HG03097 (cell line): ENCODE results near the gene CLASRP.

Source experiments
- ATAC-seq: cut with Tn5 transposase; IDR thresholded peaks from one replicate; pipeline ENCODE4 v1.9.1; 2021; ENCODE audit not compliant: unreplicated experiment, low FRiP score

CLASRP gene

DNA sequence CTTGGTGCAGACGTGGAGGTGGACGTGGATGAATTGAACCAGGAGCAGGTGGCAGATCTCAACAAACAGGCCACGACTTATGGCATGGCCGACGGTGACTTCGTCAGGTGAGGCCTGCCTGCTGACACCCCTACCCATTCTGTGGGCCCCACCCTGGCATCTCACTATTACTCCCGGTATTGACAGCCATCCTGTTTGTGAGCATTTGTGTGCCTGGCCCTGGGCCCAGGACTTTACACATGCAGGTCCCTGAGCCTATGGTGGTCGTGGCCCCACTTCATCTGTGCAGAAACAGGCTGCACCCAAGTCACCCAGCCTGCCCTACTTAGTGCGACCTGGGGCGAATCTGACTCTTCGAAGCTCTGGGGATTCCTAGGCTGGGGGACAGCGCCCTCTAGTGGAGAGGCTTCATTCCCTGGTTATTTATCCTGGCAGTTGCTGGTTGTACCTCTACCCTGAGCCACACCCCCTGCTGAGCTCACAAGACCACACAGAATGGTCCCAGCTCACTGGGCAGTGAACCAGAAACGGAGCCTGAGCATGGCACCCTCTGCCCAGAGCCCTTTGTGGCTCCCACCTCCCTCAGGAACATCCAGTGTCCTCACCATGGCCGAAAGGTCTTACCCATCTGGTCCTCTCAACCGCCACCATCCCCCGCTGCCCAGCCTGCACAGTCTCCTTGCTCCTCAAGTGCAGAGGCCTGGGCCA is 20.6 kb downstream of the CLASRP start:
- ATAC-seq, result no peak

DNA sequence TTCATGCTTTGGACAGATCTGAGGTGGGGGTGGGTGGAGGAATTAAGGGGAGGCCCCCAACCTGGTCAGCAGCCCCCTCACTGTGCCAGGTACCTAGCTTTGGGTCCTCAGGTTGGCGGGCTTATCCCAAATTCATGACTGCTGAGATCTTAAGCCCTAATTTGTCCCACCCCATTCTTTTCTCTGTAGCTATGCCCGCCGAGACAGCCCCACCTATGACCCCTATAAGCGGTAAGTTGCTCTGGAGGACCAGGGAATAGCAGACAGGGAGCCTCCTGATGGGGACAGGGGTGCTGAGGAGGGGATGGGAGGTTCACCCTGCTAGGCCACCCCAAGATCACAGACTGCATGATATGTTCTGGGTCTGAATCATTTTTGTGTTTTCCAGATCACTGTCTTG is 23.1 kb downstream of the CLASRP start:
- no peak for ATAC-seq

DNA sequence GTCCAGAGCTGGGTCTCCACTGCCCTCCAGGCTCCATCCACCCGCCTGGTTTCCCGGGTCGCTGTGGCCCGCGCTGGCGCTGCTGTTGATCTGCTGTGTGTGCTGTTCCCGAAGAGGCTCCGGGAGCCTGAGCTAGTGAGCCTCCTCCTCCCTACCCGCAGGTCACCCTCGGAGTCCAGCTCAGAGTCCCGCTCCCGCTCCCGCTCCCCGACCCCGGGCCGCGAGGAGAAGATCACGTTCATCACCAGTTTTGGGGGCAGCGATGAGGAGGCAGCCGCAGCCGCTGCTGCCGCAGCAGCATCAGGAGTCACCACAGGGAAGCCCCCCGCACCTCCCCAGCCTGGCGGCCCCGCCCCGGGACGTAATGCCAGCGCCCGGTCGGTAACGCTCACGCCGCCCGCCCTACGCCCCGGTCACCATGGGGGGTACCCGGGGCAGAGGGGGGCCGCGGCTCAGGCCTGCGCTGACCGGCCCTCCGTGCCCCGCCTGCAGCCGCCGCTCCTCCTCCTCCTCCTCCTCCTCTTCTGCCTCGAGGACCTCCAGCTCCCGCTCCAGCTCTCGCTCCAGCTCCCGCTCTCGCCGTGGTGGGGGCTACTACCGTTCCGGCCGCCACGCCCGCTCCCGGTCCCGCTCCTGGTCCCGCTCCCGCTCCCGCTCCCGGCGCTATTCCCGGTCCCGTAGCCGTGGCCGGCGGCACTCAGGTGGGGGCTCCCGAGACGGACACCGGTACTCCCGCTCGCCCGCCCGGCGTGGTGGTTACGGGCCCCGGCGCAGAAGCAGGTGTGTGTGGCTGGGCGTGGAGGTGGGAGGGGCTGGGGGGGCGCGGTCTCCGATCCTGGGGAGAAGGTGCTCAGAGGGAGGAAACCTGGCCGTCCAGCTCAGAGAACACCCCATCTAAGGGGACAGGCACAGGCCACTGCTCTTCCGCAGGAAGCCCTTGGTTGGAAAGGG is 25.3 kb downstream of the CLASRP start:
- no peak for ATAC-seq

DNA sequence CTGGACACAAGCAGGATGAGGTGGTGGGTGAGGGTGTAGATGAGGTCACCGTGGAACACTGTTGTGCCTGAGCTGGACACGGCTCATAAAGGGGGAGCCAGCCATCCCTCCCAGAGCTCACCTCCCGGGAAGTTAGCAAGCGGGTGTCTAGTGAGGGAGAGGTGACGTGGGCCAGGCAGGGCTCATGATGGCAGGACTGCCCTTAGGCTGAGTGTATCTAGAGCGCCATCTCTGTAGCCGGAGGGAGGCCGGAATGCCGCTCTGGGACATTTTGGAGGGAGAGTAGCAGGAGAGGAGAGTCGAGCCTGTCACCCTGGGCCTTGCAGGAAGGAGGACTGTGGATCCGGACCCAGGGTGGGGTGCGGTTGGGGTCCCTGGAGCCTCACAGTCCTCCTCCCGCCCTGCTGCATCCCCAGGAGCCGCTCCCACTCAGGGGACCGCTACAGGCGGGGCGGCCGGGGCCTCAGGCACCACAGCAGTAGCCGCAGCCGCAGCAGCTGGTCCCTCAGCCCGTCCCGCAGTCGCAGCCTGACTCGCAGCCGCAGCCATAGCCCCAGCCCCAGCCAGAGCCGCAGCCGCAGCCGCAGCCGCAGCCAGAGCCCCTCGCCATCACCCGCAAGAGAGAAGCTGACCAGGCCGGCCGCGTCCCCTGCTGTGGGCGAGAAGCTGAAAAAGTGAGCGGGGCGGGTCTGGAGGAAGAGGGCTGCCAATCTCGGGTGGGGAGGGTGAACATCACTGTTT is 28.2 kb downstream of the CLASRP start:
- no peak for ATAC-seq

DNA sequence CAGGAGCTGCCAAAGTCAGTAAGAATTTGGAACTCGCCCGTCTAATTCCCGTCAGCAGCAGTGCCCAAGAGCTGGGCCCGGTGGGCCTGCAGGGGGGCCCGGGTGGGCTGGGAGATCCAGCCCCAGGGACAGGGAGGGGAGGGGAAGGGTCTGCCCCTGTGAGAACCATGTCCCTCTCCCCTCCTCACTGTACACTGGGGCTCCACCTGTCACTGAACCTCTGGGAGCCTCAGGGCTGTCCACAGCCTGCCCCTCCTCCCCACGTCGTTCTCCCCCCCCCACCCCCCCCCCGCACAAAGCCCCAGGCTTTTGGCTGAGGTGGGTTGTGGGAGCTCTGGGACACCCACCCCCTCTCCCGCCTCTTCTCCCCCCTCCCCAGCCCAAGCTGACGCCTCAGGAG is 29.2 kb downstream of the CLASRP start:
- ATAC-seq, result no peak

DNA sequence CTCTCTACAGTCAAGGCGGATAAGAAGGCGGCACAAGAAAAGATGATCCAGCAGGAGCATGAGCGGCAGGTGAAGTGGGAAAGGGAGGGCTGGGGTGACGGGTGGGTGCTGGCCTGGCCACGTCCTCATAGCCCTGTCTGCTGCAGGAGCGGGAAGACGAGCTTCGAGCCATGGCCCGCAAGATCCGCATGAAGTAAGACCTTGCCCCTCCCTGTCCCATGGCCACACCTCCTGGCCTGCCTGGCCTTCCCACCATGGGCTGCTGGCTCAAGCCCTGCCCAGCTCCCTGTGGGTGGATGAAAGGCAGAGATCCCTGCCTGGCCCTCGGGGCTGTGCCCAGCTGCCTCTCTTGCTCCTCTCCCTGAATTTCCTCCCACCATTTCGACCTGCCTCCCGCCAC is 30.2 kb downstream of the CLASRP start:
- ATAC-seq, result no peak

DNA sequence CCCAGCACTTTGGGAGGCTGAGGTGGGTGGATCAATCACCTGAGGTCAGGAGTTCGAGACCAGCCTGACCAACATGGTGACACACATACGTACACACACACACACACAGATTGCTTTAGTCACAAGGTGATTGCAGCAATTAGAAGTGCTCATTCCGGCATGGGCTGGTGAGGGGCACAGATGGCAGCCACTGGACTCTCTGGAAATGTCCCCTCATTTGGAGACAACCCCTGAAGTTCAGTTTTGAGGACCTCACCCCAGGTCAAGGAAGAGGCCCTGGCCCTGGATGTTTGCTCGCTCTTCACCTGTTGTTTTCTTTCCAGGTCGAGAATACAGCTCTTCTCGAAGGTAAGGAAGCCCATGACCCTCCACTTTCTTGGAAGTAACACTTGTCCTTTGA is 31.4 kb downstream of the CLASRP start:
- ATAC-seq, result no peak

DNA sequence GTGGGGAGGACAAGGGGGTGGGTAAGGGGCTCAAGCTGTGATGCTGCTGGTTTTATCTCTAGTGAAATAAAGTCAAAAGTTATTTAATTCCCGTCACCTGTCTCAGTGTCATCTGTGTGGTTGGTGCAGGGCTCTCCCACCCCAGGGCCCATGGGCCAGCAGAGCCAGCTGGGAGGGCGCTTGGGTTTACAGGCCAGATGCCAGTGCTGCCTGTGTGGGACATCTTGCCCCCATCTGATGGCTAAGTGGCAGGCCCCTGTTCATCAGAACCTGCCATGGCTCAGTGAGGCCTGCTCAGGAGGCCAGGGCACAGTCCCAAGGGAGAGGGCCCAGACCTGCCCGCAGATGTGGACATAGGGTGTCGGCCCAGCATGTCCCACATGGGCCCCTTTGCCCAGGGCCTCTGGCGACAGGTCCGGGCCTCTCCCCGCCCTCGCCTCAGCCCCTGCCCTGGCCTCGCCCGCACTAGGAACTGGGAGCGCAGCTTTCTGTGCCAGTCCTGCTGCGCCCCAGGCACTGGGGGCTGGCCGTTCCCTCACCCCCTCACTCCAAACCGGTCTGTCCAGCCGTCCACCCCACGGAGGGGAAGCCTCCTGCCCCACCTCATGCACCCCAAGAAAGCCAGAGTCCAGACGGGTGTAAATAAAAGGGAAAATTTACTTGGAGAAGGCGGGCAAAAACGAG is 32.2 kb downstream of the CLASRP start:
- no peak for ATAC-seq

DNA sequence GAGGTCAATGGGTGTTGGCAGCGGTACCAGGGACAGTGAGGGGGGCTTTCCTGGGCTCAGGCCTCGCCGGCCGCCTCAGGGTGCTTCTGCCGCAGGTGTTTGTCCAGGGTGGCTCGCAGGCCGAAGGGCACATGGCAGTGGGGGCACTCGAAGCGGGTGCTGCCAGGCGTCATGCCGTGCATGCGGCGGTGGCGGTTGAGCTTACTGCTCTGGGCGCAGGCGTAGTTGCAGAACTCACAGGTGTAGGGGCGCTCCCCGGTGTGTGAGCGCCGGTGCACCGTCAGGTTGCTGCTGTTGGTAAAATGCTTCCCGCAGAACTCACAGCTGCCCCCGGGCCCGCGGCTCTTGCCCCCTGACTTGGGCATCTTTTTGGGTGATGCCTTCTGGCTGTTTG is 32.7 kb downstream of the CLASRP start:
- no peak for ATAC-seq

DNA sequence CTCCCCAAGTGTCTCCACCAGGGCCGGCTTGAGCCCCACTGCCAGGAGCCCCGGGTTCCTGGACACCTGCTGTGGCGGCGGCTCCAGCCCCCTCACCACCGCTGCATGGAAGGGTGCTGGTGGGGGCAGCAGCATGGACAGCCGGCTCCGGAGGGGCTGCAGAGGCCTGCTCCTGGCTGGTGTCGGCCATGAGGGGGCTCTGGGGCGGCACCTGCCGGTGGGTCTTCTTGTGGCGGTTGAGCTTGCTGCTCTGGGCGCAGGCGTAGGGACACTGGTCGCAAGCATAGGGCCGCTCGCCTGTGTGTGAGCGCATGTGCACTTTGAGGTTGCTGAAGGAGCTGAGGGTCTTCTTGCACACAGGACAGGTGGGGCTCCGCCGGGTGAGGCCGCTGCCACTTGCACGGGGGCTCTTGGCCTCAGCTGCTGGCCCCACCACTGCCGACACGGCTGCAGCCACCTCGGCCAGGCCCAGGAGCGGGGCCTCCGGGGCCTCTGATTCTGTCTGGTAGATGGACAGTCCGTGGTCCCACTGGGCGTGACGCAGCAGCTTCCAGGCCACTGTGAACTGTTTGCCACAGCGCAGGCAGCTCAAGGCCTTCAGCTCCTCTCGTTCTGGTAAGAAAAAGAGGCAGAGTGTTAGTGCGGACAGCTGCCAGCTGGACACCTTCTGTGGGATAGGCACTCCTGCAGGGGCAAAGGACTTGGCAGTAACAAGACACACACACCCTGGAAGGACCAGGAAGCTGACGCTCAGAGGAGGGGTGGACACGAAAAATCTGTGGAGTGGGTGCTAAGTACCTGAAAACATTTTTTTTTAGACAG is 33.3 kb downstream of the CLASRP start:
- ATAC-seq, result no peak

DNA sequence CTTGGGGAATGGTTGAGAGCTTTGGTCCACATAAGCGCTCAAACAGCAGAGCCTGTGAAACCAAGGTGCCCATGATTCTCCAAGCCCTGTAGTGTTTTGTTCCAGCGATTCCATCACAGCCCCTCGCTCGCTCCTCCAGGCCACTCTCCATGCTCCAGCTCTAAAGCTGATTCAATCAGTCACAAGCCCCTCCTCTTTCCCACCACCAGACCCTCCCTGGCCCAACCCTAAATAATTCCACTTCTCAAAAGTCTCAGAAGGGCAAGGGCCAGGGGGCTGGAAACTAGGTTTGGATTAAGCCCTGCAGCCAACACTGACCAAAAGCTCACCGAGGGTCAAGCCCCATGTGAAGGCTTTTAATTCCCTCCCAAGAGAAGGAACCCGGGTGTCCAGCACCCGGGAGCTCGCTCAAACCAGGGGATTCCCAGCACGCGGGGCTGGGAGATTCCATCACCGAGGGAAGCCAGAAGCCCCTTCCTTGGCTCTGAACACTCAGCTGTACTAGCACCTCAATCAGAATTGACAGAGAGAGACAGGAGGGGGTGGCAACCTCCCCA is 36.0 kb downstream of the CLASRP start:
- no peak for ATAC-seq

DNA sequence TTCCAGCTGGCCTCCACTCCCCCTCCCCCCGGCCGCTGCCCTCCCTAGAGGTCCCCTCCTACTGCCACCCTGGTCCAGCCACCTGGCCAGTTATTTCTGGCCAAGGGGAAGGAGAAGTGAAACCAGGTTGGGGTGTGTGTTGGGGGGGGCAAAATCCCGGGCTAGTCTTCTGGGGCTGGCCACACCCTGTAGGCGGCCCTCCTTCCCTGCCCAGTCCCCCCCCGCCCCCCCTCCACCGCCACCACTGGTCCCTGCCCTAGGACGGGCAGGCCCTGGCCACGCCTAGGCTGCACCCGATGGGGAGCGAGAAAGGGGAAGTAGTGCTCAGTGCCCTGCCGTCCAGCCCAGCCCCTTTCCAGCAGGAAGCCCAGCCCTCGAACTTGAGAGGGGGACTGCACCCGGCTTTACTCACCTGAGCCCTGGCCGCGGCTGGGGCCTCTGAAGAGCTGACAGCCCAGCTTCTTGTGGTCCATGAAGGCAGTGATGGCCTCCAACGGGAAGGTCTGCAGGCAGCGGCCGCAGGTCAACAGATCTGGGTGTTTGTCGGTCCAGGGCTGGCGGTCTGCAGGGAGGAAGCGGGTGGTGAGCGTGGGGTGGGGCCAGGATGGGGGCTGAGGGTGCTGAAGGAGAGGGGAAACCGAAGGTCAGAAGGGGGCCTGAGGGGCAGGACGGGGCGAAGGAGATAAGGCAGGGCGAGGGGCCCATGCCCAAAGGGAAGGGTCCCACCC is 36.6 kb downstream of the CLASRP start:
- peak; percentile 39 for ATAC-seq

DNA sequence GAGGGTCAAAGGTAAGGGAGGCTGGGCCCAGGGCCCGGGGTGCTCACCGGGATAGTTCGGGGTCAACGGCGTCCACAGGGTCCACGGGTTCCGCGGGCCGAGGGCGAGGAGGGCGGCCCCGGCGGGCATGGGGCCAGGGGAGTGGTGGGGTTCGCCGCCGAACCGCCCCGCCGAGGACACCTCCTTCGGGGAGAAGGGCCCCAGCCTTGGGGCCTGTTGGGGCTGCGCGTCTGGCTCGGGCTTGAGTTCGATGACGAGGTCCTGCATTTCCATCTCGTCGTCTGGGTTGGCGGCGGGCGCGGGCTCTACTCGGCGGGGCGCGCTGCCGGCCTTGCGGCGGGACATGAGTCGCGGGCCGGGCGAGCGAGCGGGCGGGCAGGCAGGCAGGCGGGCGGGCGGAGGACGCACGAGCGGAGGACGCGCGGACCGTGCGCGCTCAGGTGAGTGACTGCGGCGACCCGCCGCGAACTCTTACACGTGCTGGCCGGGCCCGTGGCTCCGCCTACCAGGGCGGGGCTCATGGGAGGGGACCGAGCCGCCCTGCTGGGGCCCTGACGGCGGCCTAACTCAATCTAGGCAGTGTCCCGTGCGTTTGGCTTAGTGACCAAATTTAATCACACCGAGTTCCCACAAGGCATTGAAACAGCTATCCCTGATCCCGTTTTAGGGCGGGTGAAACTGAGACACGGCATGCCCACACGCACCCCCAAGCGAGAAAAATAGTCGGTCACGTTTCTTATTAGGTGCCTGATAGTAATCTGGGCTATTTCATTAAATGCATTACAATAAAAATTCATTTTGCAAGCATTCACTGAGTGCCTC is 37.4 kb downstream of the CLASRP start, which contains the start of gene ZNF296:
Gene ZNF296 (minus strand): TSS at position 450 of the 822 bp plus-strand sequence. CDS start 105 bp downstream, at position 345.
- ATAC-seq, result peak; percentile 40

DNA sequence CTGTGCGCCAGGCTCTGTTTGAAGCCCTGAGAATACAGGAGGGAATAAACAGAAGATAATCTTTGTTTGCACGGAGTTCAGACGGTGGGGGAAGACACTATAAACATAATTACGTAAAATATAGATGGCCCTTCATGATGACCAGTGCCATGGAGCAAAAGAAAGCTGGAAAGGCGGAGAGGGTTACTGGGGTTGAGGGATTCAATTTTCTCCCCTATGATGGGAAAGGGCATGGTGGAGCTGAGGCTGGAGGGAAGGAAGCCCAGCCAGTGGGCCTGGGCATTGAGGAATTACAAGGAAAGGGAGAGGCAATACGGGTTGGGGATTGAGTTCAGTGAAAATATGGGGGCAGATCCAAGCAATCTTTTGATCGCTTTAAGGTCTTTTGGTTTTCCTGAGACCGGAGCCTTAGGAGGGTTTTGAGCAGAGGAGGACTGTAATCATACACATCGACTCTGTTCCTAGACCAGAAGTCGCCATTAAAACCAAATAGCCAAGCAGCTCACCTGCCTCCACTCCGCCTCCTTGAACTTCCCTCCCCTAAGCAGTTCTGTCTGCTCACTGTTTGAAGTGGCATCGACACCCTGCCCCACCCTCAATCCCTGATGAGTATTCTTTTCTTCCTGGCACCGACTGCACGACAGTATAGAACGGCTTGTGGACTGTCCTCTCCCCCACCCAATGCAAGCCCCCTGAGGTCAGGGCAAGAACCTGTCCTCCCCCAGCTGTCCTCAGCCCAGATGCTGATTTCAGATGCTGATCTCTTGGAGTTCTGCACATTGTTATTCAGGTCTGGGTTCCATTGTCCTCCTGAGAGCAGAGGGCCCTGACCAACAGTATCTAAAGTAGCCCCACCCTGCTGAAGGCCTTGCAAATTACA is 38.2 kb downstream of the CLASRP start:
- ATAC-seq, result no peak

DNA sequence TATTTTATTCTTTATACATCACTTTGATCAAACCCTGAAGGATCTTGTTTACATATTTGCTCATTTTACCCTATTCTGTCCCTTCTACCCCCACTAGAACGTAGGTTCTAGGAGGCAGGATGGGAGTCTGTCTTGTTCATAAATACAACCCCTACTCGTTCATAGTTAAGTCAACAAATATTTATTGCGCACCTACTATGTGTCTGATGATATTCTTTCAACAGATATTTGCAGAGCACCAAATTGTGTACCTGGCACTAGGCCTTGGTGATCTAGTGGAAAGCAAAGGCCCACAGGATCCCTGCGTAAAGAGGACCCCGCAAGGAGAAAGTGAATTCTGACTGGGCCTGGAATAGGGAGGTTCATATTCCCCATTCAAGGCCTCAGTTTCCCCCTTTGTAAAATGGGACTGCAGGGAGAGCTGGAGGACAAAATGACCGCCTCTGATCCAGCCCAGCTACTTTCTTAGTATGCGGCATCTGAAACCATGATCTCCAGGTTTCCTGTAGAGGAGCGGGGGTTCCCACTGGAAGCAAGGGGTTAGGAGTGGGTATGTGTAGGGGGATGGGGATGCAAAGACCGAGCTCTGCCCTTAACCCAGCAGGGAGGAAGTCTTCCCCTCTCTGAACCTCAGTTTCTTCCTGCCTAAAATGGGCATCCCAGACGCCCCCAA is 39.7 kb downstream of the CLASRP start:
- ATAC-seq, result no peak
